Measurements from ENCODE around the gene CDH15. TPM values are rescaled to one million over a fixed set of nuclear protein-coding genes. Genes with fewer than 3 reads are reported as not detected.

CDH15 gene
- total RNA-seq, 1 experiment from 2014 or later: 0.46 TPM

DNA sequence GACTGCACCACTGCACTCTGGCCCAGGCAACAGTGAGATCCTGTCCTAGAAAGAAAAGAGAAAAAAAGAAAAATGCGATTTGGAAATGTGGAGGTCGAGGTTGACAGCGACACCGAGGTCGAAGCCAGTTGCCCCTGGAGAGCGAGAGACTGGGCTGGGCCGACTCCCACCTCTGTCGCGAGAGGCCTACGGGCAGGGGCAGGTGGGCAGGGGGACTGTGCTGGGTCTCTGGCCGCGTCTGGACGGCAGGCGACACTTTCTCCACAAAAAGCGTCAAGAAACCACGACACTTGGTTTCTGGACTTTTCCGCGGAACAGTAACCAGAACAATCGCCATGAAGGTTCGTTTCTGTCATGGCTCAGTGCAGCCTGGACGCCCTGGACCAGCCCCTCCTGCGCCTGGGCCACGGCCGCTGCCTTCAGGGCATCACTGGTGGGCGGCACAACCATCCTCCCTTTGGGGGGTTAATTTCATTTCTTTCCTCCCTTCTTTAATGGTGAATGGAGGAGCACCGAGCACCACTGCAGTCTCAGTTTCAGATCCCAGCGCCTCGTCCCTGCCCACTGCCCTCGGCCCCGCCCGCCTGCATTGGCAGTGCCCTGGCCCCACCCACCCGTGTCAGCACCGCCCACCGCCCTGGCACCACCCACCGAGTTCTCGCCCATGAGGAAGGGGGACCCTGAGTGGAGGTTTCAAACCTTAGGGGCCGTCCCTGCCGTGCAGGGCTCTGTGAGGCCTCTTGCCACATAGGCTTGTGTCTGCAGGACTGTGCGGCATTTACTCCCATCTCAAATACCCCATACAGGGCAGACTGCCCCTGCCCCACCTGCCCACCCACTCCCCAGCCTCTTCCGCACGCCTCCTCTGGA, 18.5 kb upstream of the CDH15 start:
- peaks cover 37% of the 10 kb centered on the region for H3K36me3 Mint-ChIP-seq
- ATAC-seq (peak; percentile 19), DNase-seq (ENCODE audit: low spot score) (no peak)
- TF ChIP-seq, protein P1, sequence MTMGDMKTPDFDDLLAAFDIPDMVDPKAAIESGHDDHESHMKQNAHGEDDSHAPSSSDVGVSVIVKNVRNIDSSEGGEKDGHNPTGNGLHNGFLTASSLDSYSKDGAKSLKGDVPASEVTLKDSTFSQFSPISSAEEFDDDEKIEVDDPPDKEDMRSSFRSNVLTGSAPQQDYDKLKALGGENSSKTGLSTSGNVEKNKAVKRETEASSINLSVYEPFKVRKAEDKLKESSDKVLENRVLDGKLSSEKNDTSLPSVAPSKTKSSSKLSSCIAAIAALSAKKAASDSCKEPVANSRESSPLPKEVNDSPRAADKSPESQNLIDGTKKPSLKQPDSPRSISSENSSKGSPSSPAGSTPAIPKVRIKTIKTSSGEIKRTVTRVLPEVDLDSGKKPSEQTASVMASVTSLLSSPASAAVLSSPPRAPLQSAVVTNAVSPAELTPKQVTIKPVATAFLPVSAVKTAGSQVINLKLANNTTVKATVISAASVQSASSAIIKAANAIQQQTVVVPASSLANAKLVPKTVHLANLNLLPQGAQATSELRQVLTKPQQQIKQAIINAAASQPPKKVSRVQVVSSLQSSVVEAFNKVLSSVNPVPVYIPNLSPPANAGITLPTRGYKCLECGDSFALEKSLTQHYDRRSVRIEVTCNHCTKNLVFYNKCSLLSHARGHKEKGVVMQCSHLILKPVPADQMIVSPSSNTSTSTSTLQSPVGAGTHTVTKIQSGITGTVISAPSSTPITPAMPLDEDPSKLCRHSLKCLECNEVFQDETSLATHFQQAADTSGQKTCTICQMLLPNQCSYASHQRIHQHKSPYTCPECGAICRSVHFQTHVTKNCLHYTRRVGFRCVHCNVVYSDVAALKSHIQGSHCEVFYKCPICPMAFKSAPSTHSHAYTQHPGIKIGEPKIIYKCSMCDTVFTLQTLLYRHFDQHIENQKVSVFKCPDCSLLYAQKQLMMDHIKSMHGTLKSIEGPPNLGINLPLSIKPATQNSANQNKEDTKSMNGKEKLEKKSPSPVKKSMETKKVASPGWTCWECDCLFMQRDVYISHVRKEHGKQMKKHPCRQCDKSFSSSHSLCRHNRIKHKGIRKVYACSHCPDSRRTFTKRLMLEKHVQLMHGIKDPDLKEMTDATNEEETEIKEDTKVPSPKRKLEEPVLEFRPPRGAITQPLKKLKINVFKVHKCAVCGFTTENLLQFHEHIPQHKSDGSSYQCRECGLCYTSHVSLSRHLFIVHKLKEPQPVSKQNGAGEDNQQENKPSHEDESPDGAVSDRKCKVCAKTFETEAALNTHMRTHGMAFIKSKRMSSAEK (CRISPR knock-in tag; IDR thresholded peaks at IDR 0.05; ENCODE audit: borderline replicate concordance): no peak
- TF ChIP-seq, protein P2, sequence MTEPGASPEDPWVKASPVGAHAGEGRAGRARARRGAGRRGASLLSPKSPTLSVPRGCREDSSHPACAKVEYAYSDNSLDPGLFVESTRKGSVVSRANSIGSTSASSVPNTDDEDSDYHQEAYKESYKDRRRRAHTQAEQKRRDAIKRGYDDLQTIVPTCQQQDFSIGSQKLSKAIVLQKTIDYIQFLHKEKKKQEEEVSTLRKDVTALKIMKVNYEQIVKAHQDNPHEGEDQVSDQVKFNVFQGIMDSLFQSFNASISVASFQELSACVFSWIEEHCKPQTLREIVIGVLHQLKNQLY (CRISPR knock-in tag; IDR thresholded peaks at IDR 0.05): no peak
- TF ChIP-seq CBFB (CRISPR knock-in tag; IDR thresholded peaks at IDR 0.05; ENCODE audit: low read depth) (no peak), NR2C2 (CRISPR knock-in tag; IDR thresholded peaks at IDR 0.05) (no peak)
- ChIA-PET CTCF (no interaction called here), POLR2A (no interaction called here)
- H3K27me3 Mint-ChIP-seq (ENCODE audit: low read depth): peaks cover 5% of the 10 kb centered on the region; the same call in 1 of the 2 replicates
- H3K9me3 Mint-ChIP-seq: peaks cover 20% of the 10 kb centered on the region
- no peak overlapping the region for H3K4me3 Mint-ChIP-seq
- H3K4me1 Mint-ChIP-seq: no peaks in the 10 kb centered on the region
- H3K27ac Mint-ChIP-seq: peak overlapping the region; percentile 76; the same call in 1 of the 2 replicates

DNA sequence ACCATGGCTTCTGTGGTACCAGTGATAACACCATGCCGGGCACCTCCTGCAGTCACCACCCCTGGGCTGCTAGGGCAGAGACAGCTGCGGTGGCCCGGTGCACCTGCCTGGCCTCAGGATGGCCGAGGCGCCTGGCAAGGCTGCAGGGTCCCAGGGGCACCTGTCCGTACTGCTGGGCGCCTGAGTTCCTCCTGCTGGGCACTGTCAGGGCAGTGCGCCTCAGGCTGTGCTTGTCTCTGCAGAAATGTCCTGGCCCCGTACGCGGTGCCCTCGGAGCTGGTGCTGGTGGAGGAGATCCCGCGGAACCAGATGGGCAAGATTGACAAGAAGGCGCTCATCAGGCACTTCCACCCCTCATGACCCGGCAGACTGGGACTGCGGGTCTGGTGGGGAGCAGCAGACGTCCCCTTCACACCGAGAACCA, 17.7 kb upstream of the CDH15 start:
- H3K27ac Mint-ChIP-seq: no peak overlapping the region
- no peaks in the 10 kb centered on the region for H3K4me1 Mint-ChIP-seq
- no peak for TF ChIP-seq HMGA2 (CRISPR knock-in tag; IDR thresholded peaks at IDR 0.05)
- no peak for TF ChIP-seq CREB1 (CRISPR knock-in tag; IDR thresholded peaks at IDR 0.05)
- TF ChIP-seq, protein P3, sequence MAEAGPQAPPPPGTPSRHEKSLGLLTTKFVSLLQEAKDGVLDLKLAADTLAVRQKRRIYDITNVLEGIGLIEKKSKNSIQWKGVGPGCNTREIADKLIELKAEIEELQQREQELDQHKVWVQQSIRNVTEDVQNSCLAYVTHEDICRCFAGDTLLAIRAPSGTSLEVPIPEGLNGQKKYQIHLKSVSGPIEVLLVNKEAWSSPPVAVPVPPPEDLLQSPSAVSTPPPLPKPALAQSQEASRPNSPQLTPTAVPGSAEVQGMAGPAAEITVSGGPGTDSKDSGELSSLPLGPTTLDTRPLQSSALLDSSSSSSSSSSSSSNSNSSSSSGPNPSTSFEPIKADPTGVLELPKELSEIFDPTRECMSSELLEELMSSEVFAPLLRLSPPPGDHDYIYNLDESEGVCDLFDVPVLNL (CRISPR knock-in tag; IDR thresholded peaks at IDR 0.05; ENCODE audit: borderline replicate concordance, low read depth): no peak
- no peak for TF ChIP-seq CBFB (CRISPR knock-in tag; IDR thresholded peaks at IDR 0.05; ENCODE audit: low read depth)
- TF ChIP-seq, protein P4, sequence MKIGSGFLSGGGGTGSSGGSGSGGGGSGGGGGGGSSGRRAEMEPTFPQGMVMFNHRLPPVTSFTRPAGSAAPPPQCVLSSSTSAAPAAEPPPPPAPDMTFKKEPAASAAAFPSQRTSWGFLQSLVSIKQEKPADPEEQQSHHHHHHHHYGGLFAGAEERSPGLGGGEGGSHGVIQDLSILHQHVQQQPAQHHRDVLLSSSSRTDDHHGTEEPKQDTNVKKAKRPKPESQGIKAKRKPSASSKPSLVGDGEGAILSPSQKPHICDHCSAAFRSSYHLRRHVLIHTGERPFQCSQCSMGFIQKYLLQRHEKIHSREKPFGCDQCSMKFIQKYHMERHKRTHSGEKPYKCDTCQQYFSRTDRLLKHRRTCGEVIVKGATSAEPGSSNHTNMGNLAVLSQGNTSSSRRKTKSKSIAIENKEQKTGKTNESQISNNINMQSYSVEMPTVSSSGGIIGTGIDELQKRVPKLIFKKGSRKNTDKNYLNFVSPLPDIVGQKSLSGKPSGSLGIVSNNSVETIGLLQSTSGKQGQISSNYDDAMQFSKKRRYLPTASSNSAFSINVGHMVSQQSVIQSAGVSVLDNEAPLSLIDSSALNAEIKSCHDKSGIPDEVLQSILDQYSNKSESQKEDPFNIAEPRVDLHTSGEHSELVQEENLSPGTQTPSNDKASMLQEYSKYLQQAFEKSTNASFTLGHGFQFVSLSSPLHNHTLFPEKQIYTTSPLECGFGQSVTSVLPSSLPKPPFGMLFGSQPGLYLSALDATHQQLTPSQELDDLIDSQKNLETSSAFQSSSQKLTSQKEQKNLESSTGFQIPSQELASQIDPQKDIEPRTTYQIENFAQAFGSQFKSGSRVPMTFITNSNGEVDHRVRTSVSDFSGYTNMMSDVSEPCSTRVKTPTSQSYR (CRISPR knock-in tag; IDR thresholded peaks at IDR 0.05): no peak
- TF ChIP-seq ATF1 (CRISPR knock-in tag; IDR thresholded peaks at IDR 0.05): no peak
- TF ChIP-seq FOXP1 (CRISPR knock-in tag; IDR thresholded peaks at IDR 0.05; ENCODE audit: borderline replicate concordance): no peak
- TF ChIP-seq, protein P5, sequence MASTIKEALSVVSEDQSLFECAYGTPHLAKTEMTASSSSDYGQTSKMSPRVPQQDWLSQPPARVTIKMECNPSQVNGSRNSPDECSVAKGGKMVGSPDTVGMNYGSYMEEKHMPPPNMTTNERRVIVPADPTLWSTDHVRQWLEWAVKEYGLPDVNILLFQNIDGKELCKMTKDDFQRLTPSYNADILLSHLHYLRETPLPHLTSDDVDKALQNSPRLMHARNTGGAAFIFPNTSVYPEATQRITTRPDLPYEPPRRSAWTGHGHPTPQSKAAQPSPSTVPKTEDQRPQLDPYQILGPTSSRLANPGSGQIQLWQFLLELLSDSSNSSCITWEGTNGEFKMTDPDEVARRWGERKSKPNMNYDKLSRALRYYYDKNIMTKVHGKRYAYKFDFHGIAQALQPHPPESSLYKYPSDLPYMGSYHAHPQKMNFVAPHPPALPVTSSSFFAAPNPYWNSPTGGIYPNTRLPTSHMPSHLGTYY (CRISPR knock-in tag; IDR thresholded peaks at IDR 0.05): no peak
- TF ChIP-seq, protein P6, sequence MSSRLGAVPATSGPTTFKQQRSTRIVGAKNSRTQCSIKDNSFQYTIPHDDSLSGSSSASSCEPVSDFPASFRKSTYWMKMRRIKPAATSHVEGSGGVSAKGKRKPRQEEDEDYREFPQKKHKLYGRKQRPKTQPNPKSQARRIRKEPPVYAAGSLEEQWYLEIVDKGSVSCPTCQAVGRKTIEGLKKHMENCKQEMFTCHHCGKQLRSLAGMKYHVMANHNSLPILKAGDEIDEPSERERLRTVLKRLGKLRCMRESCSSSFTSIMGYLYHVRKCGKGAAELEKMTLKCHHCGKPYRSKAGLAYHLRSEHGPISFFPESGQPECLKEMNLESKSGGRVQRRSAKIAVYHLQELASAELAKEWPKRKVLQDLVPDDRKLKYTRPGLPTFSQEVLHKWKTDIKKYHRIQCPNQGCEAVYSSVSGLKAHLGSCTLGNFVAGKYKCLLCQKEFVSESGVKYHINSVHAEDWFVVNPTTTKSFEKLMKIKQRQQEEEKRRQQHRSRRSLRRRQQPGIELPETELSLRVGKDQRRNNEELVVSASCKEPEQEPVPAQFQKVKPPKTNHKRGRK (CRISPR knock-in tag; IDR thresholded peaks at IDR 0.05; ENCODE audit: borderline replicate concordance): no peak
- TF ChIP-seq FOXJ3 (CRISPR knock-in tag; IDR thresholded peaks at IDR 0.05; ENCODE audit: borderline replicate concordance): no peak
- TF ChIP-seq ZNF121 (CRISPR knock-in tag; IDR thresholded peaks at IDR 0.05): no peak
- H3K36me3 Mint-ChIP-seq: peaks cover 33% of the 10 kb centered on the region
- peaks cover 24% of the 10 kb centered on the region for H3K9me3 Mint-ChIP-seq
- ChIA-PET CTCF (no interaction called here), POLR2A (no interaction called here)
- H3K27me3 Mint-ChIP-seq (ENCODE audit: low read depth): peaks cover 5% of the 10 kb centered on the region
- no peak overlapping the region for H3K4me3 Mint-ChIP-seq
- 0 out of 2 replicates have a peak, but pooled peaks have one; percentile 7 for ATAC-seq
- DNase-seq (ENCODE audit: low spot score): no peak

All from WTC11 (cell line).